Transverse colon (tissue), 4 donors: ENCODE data around the gene BIRC7. TPM values are rescaled to one million over a fixed set of nuclear protein-coding genes. Genes with fewer than 3 reads are reported as not detected.

ENCODE experiments used
- DNase-seq: peaks from one replicate; pipeline ENCODE4 v3.0.0-alpha.2; 2019
- H3K27ac ChIP-seq, 4 donors: fragments of 200-600 bp; sonication (generic); 2 replicates each; pipeline ENCODE4 v1.5.1; 2016 to 2018; ENCODE audit warnings: inconsistent platforms in 4 of 4
- H3K27me3 ChIP-seq: fragments of 200-600 bp; sonication (generic); 2 replicates; pipeline ENCODE4 v1.5.1; 2017; ENCODE audit warnings: inconsistent platforms
- H3K36me3 ChIP-seq, 4 donors: fragments of 200-600 bp; sonication (generic); 2 replicates each; pipeline ENCODE4 v1.5.1; 2017 to 2019; ENCODE audit warnings: inconsistent platforms in 4 of 4
- H3K4me1 ChIP-seq, 4 donors: fragments of 200-600 bp; sonication (generic); 2 replicates each; pipeline ENCODE4 v1.5.1; 2017 to 2020; ENCODE audit warnings: inconsistent platforms in 4 of 4
- H3K4me3 ChIP-seq, 4 donors: fragments of 200-600 bp; sonication (generic); 1 replicate in 1 of 4; 2 replicates in 3 of 4; pipeline versions ENCODE4 v1.5.1 to v1.6.1; 2017 to 2019; ENCODE audit warnings: inconsistent platforms in 4 of 4
- H3K9me3 ChIP-seq, 2 donors: fragments of 200-600 bp; sonication (generic); 2 replicates each; pipeline ENCODE4 v1.5.1; 2017 to 2019; ENCODE audit warnings: inconsistent platforms in 2 of 2
- EP300 ChIP-seq: sonication (generic); formaldehyde crosslinking; IDR thresholded peaks from one replicate; pipeline ENCODE4 v1.6.1; 2017; ENCODE audit warnings: antibody characterized with exemption, low read depth
- POLR2A ChIP-seq: fragments of 450-650 bp; IDR thresholded peaks from one replicate; pipeline ENCODE4 v1.6.1; 2016; ENCODE audit warnings: antibody characterized with exemption, mild to moderate bottlenecking, moderate library complexity
- POLR2AphosphoS5 ChIP-seq, 3 donors: sonication (generic); formaldehyde crosslinking; IDR thresholded peaks; one replicate each; pipeline ENCODE4 v1.6.1; 2016; ENCODE audit warnings: antibody characterized with exemption in 3 of 3
- WGBS, 2 donors: methylation state at CpG; one replicate each; pipeline ENCODE4 v1.1.5; 2018; ENCODE audit warnings: low coverage in 1 of 2; 5-methylcytosine and 5-hydroxymethylcytosine counted together
- in situ Hi-C, 4 donors: fragments of 200-750 bp; cut with MboI; loops; one replicate each; pipeline versions ENCODE4 v1.15.0 to v1.15.1; 2017; ENCODE audit warnings: low sequenced_read_pairs in 3 of 4, low pct_ligation_motif_present in 1 of 4, low pct_unique_long_range_greater_than_20kb in 1 of 4
- intact Hi-C: fragments of 100-400 bp; cut with DNase I; formaldehyde crosslinking; loops from one replicate; pipeline ENCODE4 v1.15.1; 2023; ENCODE audit warnings: low total_unique reads
- total RNA-seq, 4 donors: library from RNA; depleted of rRNA; stranded (reverse); fragments of >200 nt; gene quantifications; one replicate each; pipeline ENCODE4 v1.1.0, GENCODE V29; 2016
- TF ChIP-seq, protein P1 (sequence below), 5 experiments: fragments of 200-600 bp in 3 of 5; fragments of 450-650 bp in 2 of 5; sonication (generic) in 3 of 5; IDR thresholded peaks; 1 replicate in 2 of 5; 2 replicates in 3 of 5; pipeline ENCODE4 v1.5.1; 2016 to 2017; ENCODE audit warnings: antibody characterized with exemption in 5 of 5, inconsistent platforms in 3 of 5, mild to moderate bottlenecking in 2 of 5, moderate library complexity in 1 of 5

The BIRC7 gene
- total RNA-seq, 4 donors from 2014 or later = 1.6 to 12.7 TPM; not detected in 2

DNA sequence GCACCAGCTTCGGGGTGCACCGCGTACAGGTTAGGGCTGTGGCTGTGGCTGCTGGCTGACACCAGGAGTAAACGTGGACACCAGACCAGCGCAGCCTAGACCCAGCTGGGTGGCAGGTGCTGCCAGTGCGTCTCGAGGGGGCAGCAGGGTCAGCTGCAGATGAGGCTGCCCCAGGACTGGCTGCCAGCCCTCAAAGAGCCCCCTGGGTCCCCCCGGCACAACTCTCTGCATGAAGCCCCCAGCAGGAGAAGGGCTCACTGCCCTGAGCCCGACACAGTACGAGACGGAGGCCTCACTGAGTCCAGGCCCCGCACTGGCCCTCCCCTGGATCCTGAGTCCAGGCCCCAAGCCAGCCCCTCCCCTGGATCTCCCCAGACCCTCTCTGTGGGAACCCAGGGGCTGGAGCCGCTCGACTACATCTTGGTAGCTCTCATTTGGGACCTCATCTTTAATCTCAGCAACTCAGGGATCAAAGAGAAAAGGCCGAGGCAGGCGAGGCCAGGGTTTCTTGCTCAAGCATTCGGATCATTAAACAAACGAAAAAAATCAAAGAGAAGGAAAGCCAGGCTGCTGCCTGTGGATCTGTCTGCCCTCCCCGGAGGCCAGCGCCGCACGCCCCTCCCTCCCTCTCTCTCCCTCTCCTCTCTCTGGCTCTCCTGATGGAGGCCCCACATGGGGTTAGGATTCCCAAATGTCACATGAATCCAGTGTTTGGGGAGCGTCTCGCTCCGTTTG is 25.5 kb downstream of the BIRC7 start:
- H3K27ac ChIP-seq = no peak overlapping the region
- in situ Hi-C loops = no loop called here
- intact Hi-C loops = no loop called here
- no peak overlapping the region for H3K4me3 ChIP-seq
- H3K27me3 ChIP-seq = peaks cover 51% of the 10 kb centered on the region
- DNase-seq = no peak
- TF ChIP-seq, protein P1, sequence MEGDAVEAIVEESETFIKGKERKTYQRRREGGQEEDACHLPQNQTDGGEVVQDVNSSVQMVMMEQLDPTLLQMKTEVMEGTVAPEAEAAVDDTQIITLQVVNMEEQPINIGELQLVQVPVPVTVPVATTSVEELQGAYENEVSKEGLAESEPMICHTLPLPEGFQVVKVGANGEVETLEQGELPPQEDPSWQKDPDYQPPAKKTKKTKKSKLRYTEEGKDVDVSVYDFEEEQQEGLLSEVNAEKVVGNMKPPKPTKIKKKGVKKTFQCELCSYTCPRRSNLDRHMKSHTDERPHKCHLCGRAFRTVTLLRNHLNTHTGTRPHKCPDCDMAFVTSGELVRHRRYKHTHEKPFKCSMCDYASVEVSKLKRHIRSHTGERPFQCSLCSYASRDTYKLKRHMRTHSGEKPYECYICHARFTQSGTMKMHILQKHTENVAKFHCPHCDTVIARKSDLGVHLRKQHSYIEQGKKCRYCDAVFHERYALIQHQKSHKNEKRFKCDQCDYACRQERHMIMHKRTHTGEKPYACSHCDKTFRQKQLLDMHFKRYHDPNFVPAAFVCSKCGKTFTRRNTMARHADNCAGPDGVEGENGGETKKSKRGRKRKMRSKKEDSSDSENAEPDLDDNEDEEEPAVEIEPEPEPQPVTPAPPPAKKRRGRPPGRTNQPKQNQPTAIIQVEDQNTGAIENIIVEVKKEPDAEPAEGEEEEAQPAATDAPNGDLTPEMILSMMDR (IDR thresholded peaks at IDR 0.05) = no peak
- no peak for TF ChIP-seq POLR2AphosphoS5 (IDR thresholded peaks at IDR 0.05)
- TF ChIP-seq POLR2A = no peak
- TF ChIP-seq EP300 = no peak
- no peaks in the 10 kb centered on the region for H3K9me3 ChIP-seq
- no peaks in the 10 kb centered on the region for H3K4me1 ChIP-seq
- no peaks in the 10 kb centered on the region for H3K36me3 ChIP-seq
- 46% methylated on average over 24 of the region's 25 CpGs; no CpG with 5 or more reads in 1 of the 2 donors for WGBS, 2 donors

DNA sequence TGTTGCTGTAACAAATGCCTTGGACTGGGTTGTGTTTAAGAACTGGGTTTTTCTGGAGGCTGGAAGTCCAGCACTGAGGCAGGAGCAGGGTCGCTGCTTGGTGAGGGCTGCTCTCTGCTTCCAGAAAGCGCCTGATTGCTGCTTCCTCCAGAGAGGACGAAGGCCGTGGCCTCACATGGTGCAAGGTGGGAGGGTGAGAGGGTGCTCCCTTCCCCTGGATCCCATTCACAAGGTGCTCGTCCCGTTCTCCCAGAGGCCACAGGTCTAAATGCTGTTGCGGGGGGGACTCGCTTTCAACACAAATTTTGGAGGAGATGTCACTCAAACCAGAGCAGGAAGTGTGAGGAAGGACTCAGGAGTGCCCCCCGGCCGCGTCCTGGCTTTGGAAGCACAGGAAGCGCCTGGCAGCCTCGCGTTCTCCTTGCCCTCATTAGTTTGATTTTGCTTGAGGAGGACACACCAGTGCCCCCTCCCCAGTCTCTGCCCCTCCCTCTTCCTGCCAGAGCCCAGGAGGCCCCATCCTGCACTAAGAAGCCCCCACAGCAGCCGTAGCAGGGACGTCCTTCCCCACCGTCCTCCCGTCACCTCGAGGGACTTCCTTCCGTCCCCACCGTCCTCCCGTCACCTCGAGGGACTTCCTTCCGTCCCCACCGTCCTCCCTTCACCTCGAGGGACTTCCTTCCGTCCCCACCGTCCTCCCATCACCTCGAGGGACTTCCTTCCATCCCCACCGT is 26.3 kb downstream of the BIRC7 start:
- 45 to 58% methylated on average over 16 to 26 of the region's 30 CpGs for WGBS, 2 donors
- no peaks in the 10 kb centered on the region for H3K4me1 ChIP-seq
- no peaks in the 10 kb centered on the region for H3K9me3 ChIP-seq
- H3K4me3 ChIP-seq = no peak overlapping the region
- H3K36me3 ChIP-seq = no peaks in the 10 kb centered on the region
- no peak for DNase-seq
- TF ChIP-seq EP300 (no peak), POLR2AphosphoS5 (IDR thresholded peaks at IDR 0.05) (no peak)
- TF ChIP-seq, protein P1 (IDR thresholded peaks at IDR 0.05) = no peak
- intact Hi-C loops = no loop called here
- in situ Hi-C loops = no loop called here
- H3K27ac ChIP-seq = no peak overlapping the region
- peaks cover 52% of the 10 kb centered on the region for H3K27me3 ChIP-seq

DNA sequence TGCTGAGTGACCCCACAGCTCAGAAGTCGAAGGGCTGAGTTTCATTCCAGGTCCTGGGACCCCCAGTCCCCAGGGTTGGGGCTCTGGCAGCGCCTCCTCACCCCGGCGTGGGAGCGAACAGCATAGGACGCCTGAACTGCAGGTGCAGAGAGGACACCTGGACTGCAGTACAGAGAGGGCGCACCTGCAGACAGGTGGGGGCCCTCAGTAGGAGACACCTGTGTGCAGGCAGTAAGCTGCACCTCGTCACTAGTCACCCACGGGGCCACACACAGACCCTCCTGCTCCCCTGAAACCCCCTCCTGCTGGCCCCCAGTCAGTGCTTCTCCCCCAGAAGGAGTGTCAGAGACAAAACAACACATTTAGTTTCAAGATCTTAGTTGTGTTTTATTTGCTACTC is 27.1 kb downstream of the BIRC7 start:
- intact Hi-C loops (no loop called here), in situ Hi-C loops (no loop called here)
- no peaks in the 10 kb centered on the region for H3K4me1 ChIP-seq
- TF ChIP-seq EP300 (no peak), POLR2A (no peak), POLR2AphosphoS5 (IDR thresholded peaks at IDR 0.05) (no peak)
- H3K27ac ChIP-seq = no peak overlapping the region
- DNase-seq = no peak
- 43 to 100% methylated on average over 1 to 9 of the region's 9 CpGs for WGBS, 2 donors
- H3K36me3 ChIP-seq = no peaks in the 10 kb centered on the region
- no peaks in the 10 kb centered on the region for H3K9me3 ChIP-seq
- peaks cover 60% of the 10 kb centered on the region for H3K27me3 ChIP-seq
- H3K4me3 ChIP-seq = no peak overlapping the region

DNA sequence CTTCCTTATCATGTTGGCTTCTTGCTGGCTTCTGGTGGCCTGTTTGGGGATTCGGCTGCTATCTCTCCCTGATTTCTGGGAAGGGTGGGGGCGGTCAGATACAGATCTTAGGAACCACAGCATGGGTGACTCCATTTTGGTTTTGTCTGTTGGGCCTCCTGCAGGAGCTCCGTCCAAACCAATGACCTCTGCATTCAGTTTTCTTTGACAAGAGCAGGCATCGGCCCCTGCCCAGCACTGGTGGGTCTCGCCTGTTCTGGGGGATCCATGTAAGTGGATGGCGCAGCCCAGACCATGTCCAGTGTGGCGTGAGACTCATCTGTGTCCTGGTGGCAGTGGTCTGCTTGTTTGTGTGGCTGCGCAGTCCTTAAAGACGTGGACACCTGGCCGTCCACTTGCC is 28.3 kb downstream of the BIRC7 start:
- no peak overlapping the region for H3K27ac ChIP-seq
- WGBS, 2 donors = 87% methylated on average over 10 of the region's 10 CpGs; no CpG with 5 or more reads in 1 of the 2 donors
- no peaks in the 10 kb centered on the region for H3K4me1 ChIP-seq
- TF ChIP-seq POLR2A (no peak), POLR2AphosphoS5 (IDR thresholded peaks at IDR 0.05) (no peak), EP300 (no peak)
- TF ChIP-seq, protein P1 (IDR thresholded peaks at IDR 0.05) = no peak
- H3K4me3 ChIP-seq = no peak overlapping the region
- intact Hi-C loops = no loop called here
- no peaks in the 10 kb centered on the region for H3K36me3 ChIP-seq
- peaks cover 60% of the 10 kb centered on the region for H3K27me3 ChIP-seq
- H3K9me3 ChIP-seq = no peaks in the 10 kb centered on the region
- in situ Hi-C loops = no loop called here
- no peak for DNase-seq
